GM18858 (cell line): Measurements from ENCODE around the gene HSDL2.
A peak's percentile ranks its signal among the peaks of the same experiment; 100 is the strongest.

Source experiments
- ATAC-seq: cut with Tn5 transposase; IDR thresholded peaks from one replicate; pipeline ENCODE4 v1.9.1; 2021; ENCODE audit not compliant: unreplicated experiment

Gene HSDL2

GRCh38 chr9:112380102-112380824 lies at the start of gene HSDL2:
Gene HSDL2, plus strand, starts transcription at chr9:112380108. Its CDS starts 56 bp downstream, at chr9:112380164.
- peak; percentile 7 for ATAC-seq

GRCh38 chr9:112331674-112331952 lies 48.3 kb upstream of the HSDL2 start:
- no peak for ATAC-seq

DNA sequence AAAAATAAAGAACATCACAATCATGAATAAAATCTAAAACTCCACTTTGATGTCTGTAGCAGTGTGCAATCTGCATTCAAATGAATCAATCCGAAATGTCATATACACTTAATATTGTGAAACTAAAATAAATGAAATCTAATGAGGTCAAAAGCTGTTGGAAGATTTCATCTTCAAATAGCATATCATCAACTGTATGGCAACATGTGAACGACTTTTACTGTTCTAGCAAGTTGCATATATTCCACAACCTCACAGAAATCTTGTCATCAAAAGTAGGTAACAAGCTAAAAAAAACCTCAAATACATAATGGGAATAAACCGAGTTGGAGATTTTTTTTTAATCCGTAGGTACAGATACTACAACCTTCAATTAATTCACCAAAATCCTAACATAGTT lies 47.7 kb upstream of the HSDL2 start:
- ATAC-seq = no peak

DNA sequence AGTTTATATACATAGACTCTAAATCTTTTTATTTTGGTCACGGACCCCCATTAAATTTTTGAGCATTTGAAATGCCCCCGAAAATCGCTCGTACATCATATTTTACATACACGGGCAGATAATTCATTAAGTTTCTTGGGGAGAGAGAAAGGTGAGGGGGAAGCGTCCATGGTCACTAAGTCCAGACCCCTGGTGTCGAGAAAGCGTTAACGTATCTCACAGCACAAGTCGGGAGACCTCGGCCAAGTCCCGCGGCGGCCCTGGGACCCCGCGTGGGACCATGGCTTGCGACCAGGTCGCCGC lies 47.3 kb upstream of the HSDL2 start:
- no peak for ATAC-seq

DNA sequence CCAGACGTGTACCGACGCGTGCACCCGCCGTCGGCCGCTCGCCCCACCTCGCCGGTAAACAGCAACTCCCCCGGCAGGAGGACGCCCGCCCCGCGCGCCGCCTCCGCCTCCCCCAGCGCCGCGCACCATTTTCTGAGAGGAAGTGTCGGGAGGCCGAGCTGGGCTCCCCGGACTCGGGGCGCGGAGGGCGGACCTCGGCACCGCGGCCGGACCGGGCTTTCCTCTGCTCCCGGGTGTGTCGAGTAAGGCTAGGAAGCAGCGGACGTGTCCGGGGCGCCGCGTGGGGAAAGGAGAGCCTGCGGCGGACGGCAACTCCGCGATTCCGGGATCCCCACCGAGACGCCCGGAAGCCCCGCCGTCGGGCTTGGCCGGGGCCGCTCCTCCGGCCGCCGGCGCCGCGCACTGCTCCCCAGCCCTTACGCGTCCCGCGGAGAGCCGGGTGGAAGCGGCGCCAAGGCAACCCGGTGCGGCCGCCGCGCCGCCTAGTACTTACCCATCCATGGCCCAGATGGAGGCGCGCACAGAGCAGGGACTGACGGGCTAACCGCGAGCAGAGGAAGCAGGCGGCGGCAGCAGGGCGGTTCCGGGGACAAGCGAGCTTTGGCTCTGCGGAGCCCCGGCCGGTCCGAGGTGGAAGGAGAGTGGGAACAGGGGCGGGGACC lies 46.8 kb upstream of the HSDL2 start, which contains the start of gene PTBP3:
Gene PTBP3 (minus strand): TSS at position 643 of the 662 bp plus-strand sequence. CDS start 35,754 bp downstream, outside the sequence.
- peak; percentile 40 for ATAC-seq

GRCh38 chr9:112333639-112334431 lies 46.1 kb upstream of the HSDL2 start:
- ATAC-seq = peak; percentile 52

DNA sequence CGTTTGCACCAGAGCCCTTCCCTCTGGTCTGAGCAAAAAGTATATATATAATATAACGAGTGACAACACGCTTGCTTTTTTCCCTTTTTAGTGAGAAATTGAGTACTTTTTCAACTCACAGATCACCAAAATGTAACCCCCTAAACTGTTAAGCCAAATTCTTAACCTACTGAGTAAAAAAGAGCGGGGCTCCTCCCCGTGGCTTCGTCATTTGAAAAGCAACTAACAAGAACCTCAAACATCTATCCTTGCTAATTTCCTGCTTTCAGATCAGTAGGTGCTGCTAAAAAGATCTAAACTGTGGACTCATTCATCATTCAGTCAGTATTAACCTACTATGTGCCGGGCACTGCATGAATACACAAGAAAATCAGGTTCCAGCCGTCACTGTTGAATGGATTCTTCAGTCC lies 45.5 kb upstream of the HSDL2 start:
- no peak for ATAC-seq

DNA sequence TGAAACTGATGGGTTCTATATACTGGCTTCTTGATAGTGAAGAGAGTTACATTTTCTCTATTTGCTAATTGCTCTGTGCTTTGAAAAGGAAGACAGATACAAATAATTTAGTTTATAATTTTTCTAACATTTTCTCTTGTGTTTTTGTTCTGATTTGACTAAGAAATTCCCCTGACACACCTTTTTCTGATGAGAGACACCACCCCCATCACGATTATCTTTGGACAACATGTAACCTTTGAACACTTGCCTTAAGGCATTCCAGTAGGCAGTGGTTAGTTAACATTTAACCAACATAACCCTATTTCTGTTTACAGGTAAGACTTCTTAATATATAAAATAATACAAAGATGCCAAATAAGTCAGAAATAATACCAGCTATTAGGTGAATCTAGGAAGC lies 42.4 kb upstream of the HSDL2 start:
- no peak for ATAC-seq

GRCh38 chr9:112338561-112338960 lies 41.3 kb upstream of the HSDL2 start:
- ATAC-seq = no peak

- no peak for ATAC-seq
Measured at GRCh38 chr9:112339886-112340285, 40.0 kb upstream of the HSDL2 start.

DNA sequence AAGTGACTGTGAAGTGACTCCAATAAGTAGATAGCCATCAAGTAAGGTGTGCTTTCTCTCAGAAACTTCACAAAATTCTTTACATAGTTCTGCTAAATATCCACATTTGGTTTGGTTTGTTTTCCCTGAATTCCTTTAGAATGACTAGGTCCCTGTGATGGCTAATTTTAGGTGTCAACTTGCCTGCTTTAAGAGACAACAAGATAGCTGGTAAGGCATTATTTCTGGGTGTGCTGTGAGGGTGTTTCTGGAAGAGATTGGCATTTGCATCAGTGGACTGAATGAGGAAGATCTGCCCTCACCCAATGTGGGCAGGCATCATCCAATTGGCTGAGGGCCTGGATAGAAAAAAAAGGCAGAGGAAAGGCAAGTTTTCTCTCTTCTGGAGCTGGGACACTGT lies 38.2 kb upstream of the HSDL2 start:
- ATAC-seq = no peak

DNA sequence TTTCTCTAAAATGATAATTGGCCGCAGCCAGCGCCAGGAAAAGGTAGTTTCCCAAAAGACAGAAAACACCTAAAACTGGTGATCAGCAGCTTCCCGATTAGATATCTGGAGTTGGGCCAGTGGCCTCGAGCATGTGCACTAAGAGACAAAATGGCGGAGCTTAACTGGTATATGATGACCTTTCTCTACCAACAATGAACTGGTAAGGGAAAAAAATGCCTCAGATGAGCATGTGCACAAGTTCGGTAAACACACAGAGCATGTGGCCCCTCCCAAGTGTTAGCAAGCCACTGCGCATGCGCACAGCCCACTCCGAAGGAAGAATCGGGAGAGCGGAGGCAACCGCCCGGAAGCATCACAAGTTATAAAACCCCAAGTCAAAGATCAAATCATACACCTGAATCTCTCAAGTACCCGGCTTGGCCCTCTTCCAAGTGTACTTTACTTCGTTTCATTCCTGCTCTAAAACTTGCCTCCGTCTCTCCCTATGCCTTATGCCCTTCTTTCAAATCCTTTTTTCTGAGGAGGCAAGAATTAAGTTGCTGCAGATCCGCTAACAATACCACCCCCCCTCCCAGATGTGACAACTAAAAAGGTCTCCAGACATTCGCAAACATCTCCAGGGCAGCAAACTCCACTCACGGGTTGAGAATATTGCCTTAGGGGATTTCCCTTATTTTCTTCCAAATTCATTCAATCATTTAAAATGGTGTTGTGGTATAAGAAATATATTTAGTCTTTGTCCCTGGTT lies 31.5 kb upstream of the HSDL2 start:
- ATAC-seq = no peak

GRCh38 chr9:112349008-112349333 lies 30.9 kb upstream of the HSDL2 start:
- no peak for ATAC-seq

DNA sequence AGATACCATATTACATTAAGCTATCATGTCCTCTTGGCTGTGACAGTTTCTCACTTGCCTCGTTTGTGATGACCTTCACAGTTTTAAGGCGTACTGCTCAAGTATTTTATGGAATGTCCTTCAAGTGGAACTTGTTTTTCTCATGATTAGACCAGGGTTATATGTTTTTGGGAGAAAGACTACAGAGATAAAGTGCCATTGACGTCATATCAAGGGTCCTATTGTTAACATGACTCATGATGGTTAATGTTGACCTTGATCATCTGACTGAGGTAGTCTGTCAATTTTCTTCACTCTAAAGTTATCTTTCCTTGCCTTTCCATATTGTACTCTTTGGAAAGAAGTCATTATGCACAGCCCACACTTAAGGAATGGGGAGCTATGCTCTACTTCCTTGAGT lies 28.7 kb upstream of the HSDL2 start:
- no peak for ATAC-seq

GRCh38 chr9:112352209-112352608 lies 27.7 kb upstream of the HSDL2 start:
- ATAC-seq = no peak

- ATAC-seq = no peak
Measured at GRCh38 chr9:112354081-112354743, 25.7 kb upstream of the HSDL2 start.

- no peak for ATAC-seq
Measured at GRCh38 chr9:112355427-112355897, 24.4 kb upstream of the HSDL2 start.

DNA sequence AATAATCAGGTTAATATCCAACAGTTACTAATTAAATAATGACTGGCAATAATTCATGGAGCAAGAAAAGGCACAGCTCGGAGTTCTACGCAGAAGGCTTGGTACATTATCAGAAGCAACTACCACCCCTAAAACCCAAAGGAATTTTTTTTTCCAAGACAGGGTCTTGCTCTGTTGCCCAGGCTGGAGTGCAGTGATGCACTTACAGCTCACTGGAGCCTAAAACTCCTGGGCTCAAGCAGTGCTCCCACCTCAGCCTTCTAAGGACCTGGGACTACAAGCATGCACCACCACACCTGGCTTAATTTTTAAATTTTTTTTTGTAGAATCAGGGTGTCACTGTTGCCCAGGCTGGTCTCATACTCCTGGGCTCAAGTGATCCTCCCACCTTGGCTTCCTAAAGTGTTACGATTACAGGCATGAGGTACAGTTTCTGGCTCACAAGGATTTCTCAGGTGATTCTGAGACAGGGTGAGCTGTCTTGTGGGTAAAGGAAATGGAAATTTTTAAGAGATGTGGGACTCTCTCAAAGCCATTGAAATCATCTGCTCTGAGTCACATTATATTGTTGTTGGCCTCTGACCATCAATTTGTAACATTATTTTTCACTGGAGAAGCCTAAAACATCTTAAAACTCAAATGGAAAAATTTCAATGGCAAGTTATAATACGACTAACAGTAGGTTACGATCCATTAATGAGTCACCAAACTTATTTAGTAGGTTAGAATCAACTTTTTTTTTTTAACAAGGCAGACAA lies 19.7 kb upstream of the HSDL2 start:
- no peak for ATAC-seq

DNA sequence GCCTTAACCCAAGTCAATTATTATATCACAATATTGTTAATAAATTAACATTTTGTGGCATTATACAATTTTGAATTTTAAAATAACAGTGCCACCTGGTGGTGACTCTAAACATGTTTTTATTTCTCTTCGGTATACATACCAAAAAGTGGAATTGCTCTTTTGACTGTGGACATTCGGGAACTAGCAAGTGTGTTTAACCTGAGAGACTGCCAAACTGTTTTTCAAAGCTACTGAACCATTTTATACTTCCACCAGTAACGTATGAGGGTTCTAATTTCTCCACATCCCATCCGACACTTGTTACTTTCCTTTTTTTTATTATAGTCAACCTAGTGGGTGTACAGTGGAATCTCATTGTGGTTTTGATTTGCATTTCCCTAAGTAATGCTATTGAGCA lies 18.3 kb upstream of the HSDL2 start:
- ATAC-seq = no peak

DNA sequence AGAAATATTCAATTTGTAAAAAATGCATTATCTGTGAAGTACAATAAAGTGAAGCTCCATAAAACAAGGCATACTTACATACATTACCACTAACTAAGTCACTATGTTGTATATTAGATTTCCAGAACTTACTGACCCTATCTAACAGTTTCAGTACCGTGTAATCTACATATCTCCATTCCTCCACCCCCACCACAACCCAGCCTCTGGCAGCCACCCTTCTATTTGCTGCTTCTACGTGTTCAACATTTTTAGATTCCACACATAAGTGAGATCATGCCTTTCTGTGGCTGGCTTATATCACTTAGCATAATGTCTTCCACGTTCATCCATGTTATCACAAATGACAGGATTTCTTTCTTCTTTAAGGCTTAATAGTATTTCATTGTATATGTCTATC lies 15.1 kb upstream of the HSDL2 start:
- no peak for ATAC-seq
